Loucy (cell line): Measurements from ENCODE around the gene MYO18B.

ENCODE experiments used
- H2AFZ ChIP-seq: fragments of 200-600 bp; sonication (generic); 2 replicates; pipeline ENCODE4 v1.6.0; 2016; ENCODE audit warnings: antibody characterized with exemption, mild to moderate bottlenecking, low read length, moderate library complexity
- H3F3A ChIP-seq: fragments of 200-600 bp; 2 replicates; pipeline ENCODE4 v1.6.0; 2016; ENCODE audit warnings: antibody characterized with exemption, low read depth, mild to moderate bottlenecking
- H3K27me3 ChIP-seq: fragments of 200-600 bp; sonication (generic); 2 replicates; pipeline ENCODE4 v1.6.1; 2014; ENCODE audit warnings: low read length, mild to moderate bottlenecking; ENCODE audit not compliant: insufficient read depth, poor library complexity, severe bottlenecking
- H3K36me3 ChIP-seq: fragments of 200-600 bp; sonication (generic); 2 replicates; pipeline ENCODE4 v1.6.1; 2016; ENCODE audit warnings: low read length; ENCODE audit not compliant: insufficient read depth
- H3K4me1 ChIP-seq: fragments of 200-600 bp; sonication (generic); 2 replicates; pipeline ENCODE4 v1.5.1; 2014; ENCODE audit warnings: low read length, mild to moderate bottlenecking; ENCODE audit not compliant: insufficient read depth, poor library complexity, severe bottlenecking
- H3K4me2 ChIP-seq: fragments of 200-600 bp; sonication (generic); 2 replicates; pipeline ENCODE4 v1.6.0; 2014; ENCODE audit warnings: antibody characterized with exemption, low read length, low read depth, mild to moderate bottlenecking; ENCODE audit not compliant: poor library complexity, severe bottlenecking
- H3K4me3 ChIP-seq: fragments of 200-600 bp; sonication (generic); 2 replicates; pipeline ENCODE4 v1.5.1; 2014; ENCODE audit warnings: low read length, mild to moderate bottlenecking, mixed read lengths; ENCODE audit not compliant: poor library complexity, severe bottlenecking
- H3K79me2 ChIP-seq: fragments of 200-600 bp; sonication (generic); 2 replicates; pipeline ENCODE4 v1.6.1; 2014; ENCODE audit warnings: low read length; ENCODE audit not compliant: insufficient read depth
- H3K9ac ChIP-seq: fragments of 200-600 bp; sonication (generic); 2 replicates; pipeline ENCODE4 v1.6.0; 2014; ENCODE audit warnings: mild to moderate bottlenecking, low read depth, low read length, moderate library complexity; ENCODE audit not compliant: poor library complexity, severe bottlenecking
- H3K9me2 ChIP-seq: fragments of 200-600 bp; sonication (generic); replicated peaks from 2 replicates; pipeline ENCODE4 v1.6.1; 2016; ENCODE audit warnings: low read depth, low read length, mixed read lengths
- H3K9me3 ChIP-seq: fragments of 200-600 bp; sonication (generic); 2 replicates; pipeline ENCODE4 v1.6.1; 2014; ENCODE audit warnings: mild to moderate bottlenecking, antibody characterized with exemption, low read length, low read depth; ENCODE audit not compliant: insufficient read depth
- H4K20me1 ChIP-seq: fragments of 200-600 bp; sonication (generic); 2 replicates; pipeline ENCODE4 v1.6.0; 2014; ENCODE audit warnings: antibody characterized with exemption, low read length, mild to moderate bottlenecking; ENCODE audit not compliant: insufficient read depth, poor library complexity, severe bottlenecking
- CTCF ChIP-seq: fragments of 200-600 bp; sonication (generic); conservative IDR thresholded peaks from 2 replicates; pipeline ENCODE4 v1.5.1; 2014; ENCODE audit warnings: mild to moderate bottlenecking, antibody characterized with exemption, low read length
- EZH2phosphoT487 ChIP-seq: fragments of 200-600 bp; IDR thresholded peaks from 2 replicates; pipeline ENCODE4 v1.6.1; 2018; ENCODE audit warnings: antibody characterized with exemption, mild to moderate bottlenecking, moderate library complexity, borderline replicate concordance

Gene MYO18B

GRCh38 chr22:25714739-25715138 lies 27.2 kb upstream of the MYO18B start:
- H2AFZ ChIP-seq, result no peak overlapping the region
- no peak for TF ChIP-seq CTCF
- H3F3A ChIP-seq, result no peaks in the 10 kb centered on the region; the same call in 1 of the 2 replicates
- H3K9ac ChIP-seq, result peak overlapping the region; percentile 33
- no peaks in the 10 kb centered on the region for H3K79me2 ChIP-seq
- H4K20me1 ChIP-seq, result no peaks in the 10 kb centered on the region
- H3K36me3 ChIP-seq, result peaks cover 96% of the 10 kb centered on the region
- H3K4me2 ChIP-seq, result peak overlapping the region; percentile 13
- H3K9me2 ChIP-seq, result no peaks in the 10 kb centered on the region
- H3K4me3 ChIP-seq, result no peak overlapping the region
- H3K4me1 ChIP-seq, result peaks cover 35% of the 10 kb centered on the region
- H3K9me3 ChIP-seq, result no peaks in the 10 kb centered on the region
- H3K27me3 ChIP-seq, result no peaks in the 10 kb centered on the region

GRCh38 chr22:25716637-25717036 lies 25.4 kb upstream of the MYO18B start:
- Histone ChIP-seq H3K4me1 (peaks cover 27% of the 10 kb centered on the region), H3K4me2 (no peak overlapping the region), H3K36me3 (peaks cover 88% of the 10 kb centered on the region), H4K20me1 (no peaks in the 10 kb centered on the region), H3K4me3 (no peak overlapping the region), H2AFZ (no peak overlapping the region), H3K9ac (no peak overlapping the region), H3K9me3 (no peaks in the 10 kb centered on the region), H3K79me2 (no peaks in the 10 kb centered on the region), H3K27me3 (no peaks in the 10 kb centered on the region), H3K9me2 (no peaks in the 10 kb centered on the region), H3F3A (no peaks in the 10 kb centered on the region; the same call in 1 of the 2 replicates)
- TF ChIP-seq CTCF (no peak), EZH2phosphoT487 (no peak)

DNA sequence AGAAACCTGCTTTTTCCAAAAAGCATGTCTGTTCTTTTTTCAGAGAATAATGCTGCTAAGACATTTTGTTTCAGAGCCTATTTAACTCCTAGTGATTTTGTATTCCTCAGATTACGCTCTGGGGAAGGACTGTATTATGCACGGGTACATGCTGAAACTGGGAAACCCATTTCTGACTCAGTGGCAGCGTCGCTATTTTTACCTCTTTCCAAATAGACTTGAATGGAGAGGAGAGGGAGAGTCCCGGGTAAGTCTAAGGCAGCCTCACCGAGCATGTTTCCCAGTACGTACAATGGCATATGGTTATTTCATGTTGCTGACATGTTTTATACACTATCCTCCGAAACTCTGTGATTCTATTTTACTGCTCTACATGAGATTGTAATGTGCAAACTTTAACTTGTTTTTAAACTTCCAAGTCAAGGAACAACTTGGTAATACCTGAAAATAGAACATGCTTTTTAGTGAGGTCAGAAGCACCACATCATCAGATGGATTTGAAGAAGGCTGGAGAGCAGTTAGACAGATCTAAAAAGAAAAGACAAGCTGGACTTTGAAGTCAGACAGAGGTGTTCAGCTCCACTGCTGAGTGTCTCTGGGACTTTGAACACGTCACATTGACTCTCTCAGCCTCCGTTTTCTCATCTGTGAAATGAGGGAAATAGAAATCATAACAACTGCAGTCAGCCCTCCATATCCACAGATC lies 23.7 kb upstream of the MYO18B start:
- Histone ChIP-seq H3F3A (no peaks in the 10 kb centered on the region; the same call in 1 of the 2 replicates), H3K36me3 (peaks cover 87% of the 10 kb centered on the region; the same call in 1 of the 2 replicates), H3K27me3 (no peaks in the 10 kb centered on the region), H4K20me1 (no peaks in the 10 kb centered on the region), H3K9ac (peak overlapping the region; percentile 9), H3K4me1 (peaks cover 18% of the 10 kb centered on the region), H3K9me2 (no peaks in the 10 kb centered on the region), H3K9me3 (no peaks in the 10 kb centered on the region), H3K4me3 (no peak overlapping the region), H2AFZ (no peak overlapping the region), H3K79me2 (no peaks in the 10 kb centered on the region), H3K4me2 (no peak overlapping the region)
- TF ChIP-seq CTCF, result no peak
- no peak for TF ChIP-seq EZH2phosphoT487
